HEK293 (cell line): ENCODE results near the gene ZNF280B.

Source experiments
- CTCF ChIA-PET: fragments of 350-600 bp; formaldehyde crosslinking; extraction: SDS; loops from one replicate; lab custom pipeline; 2021; ENCODE audit warnings: antibody characterized with exemption; lab: Yijun Ruan, JAX
- POLR2A ChIA-PET: fragments of 300-600 bp; formaldehyde crosslinking; extraction: SDS; loops from one replicate; lab custom pipeline; 2020; ENCODE audit warnings: antibody characterized with exemption, inconsistent platforms; lab: Yijun Ruan, JAX
- H3K27ac ChIP-seq: fragments of 200-500 bp; sonication (Bioruptor generic); 2 replicates; pipeline ENCODE4 v1.5.1; 2014; ENCODE audit warnings: low read depth, low read length, control low read depth, inconsistent platforms; ENCODE audit errors: extremely low read depth
- H3K36me3 ChIP-seq, 2 experiments: fragments of 200-500 bp in 1 of 2; sonication (Bioruptor generic) in 1 of 2; 1 replicate in 1 of 2; 2 replicates in 1 of 2; pipeline ENCODE4 v1.5.1; 2014 to 2017; ENCODE audit warnings: inconsistent platforms in 2 of 2, low read length in 2 of 2; ENCODE audit not compliant: control insufficient read depth in 2 of 2, insufficient read depth in 1 of 2
- H3K4me1 ChIP-seq: fragments of 200-500 bp; sonication (Bioruptor generic); 2 replicates; pipeline ENCODE4 v1.5.1; 2014; ENCODE audit warnings: mild to moderate bottlenecking, low read length, inconsistent platforms; ENCODE audit not compliant: control insufficient read depth, insufficient read depth
- H3K4me3 ChIP-seq: 2 replicates; pipeline ENCODE4 v1.5.1; 2011; ENCODE audit warnings: low read depth, mild to moderate bottlenecking, control low read depth, low read length, moderate library complexity
- H3K9me3 ChIP-seq: fragments of 200-500 bp; sonication (Bioruptor generic); 2 replicates; pipeline ENCODE4 v1.5.1; 2014; ENCODE audit warnings: low read depth, low read length, inconsistent platforms; ENCODE audit not compliant: control insufficient read depth, insufficient read depth
- FEZF1 ChIP-seq: fragments of 450-650 bp; formaldehyde crosslinking; IDR thresholded peaks from 2 replicates; pipeline ENCODE4 v1.5.1; 2016; ENCODE audit warnings: missing biosample characterization, missing genetic modification characterization
- GLI2 ChIP-seq: fragments of 450-650 bp; formaldehyde crosslinking; IDR thresholded peaks from 2 replicates; pipeline ENCODE4; 2017; ENCODE audit warnings: missing biosample characterization, missing genetic modification characterization, low read depth, borderline replicate concordance
- REST ChIP-seq: fragments of 450-650 bp; formaldehyde crosslinking; IDR thresholded peaks from 2 replicates; pipeline ENCODE4 v1.5.1; 2016; ENCODE audit warnings: missing biosample characterization, missing genetic modification characterization
- ZBTB44 ChIP-seq: fragments of 450-650 bp; IDR thresholded peaks from 2 replicates; pipeline ENCODE4 v1.5.1; 2018; ENCODE audit warnings: missing biosample characterization, mild to moderate bottlenecking, missing genetic modification characterization
- ZBTB48 ChIP-seq: fragments of 450-650 bp; formaldehyde crosslinking; IDR thresholded peaks from 2 replicates; pipeline ENCODE4 v1.5.1; 2016; ENCODE audit warnings: missing biosample characterization, missing genetic modification characterization
- ZFP41 ChIP-seq: fragments of 450-650 bp; formaldehyde crosslinking; IDR thresholded peaks from 2 replicates; pipeline ENCODE4 v1.5.1; 2016; ENCODE audit warnings: missing biosample characterization, missing genetic modification characterization, borderline replicate concordance
- ZNF140 ChIP-seq: fragments of 450-650 bp; formaldehyde crosslinking; IDR thresholded peaks from 2 replicates; pipeline ENCODE4 v1.5.1; 2016; ENCODE audit warnings: missing biosample characterization, missing genetic modification characterization
- ZNF16 ChIP-seq: fragments of 450-650 bp; formaldehyde crosslinking; IDR thresholded peaks from 2 replicates; pipeline ENCODE4 v1.5.1; 2016; ENCODE audit warnings: low read depth, missing biosample characterization, missing genetic modification characterization
- ZNF169 ChIP-seq: fragments of 450-650 bp; formaldehyde crosslinking; IDR thresholded peaks from 2 replicates; pipeline ENCODE4 v1.5.1; 2016; ENCODE audit warnings: missing biosample characterization, missing genetic modification characterization
- ZNF175 ChIP-seq: fragments of 450-650 bp; formaldehyde crosslinking; IDR thresholded peaks from 2 replicates; pipeline ENCODE4 v1.5.1; 2016; ENCODE audit warnings: missing biosample characterization, missing genetic modification characterization
- ZNF23 ChIP-seq: fragments of 450-650 bp; formaldehyde crosslinking; IDR thresholded peaks from 2 replicates; pipeline ENCODE4 v1.5.1; 2016; ENCODE audit warnings: missing biosample characterization, missing genetic modification characterization, borderline replicate concordance
- ZNF239 ChIP-seq: fragments of 450-650 bp; formaldehyde crosslinking; IDR thresholded peaks from 2 replicates; pipeline ENCODE4 v1.5.1; 2016; ENCODE audit warnings: missing biosample characterization, missing genetic modification characterization
- ZNF266 ChIP-seq: fragments of 450-650 bp; formaldehyde crosslinking; IDR thresholded peaks from 2 replicates; pipeline ENCODE4 v1.5.1; 2016; ENCODE audit warnings: missing biosample characterization, missing genetic modification characterization, low read depth
- ZNF555 ChIP-seq: fragments of 450-650 bp; formaldehyde crosslinking; conservative IDR thresholded peaks from 2 replicates; pipeline ENCODE4 v1.5.1; 2017; ENCODE audit warnings: missing biosample characterization, mild to moderate bottlenecking, missing genetic modification characterization, inconsistent platforms
- ZNF658 ChIP-seq: fragments of 450-650 bp; formaldehyde crosslinking; IDR thresholded peaks from 2 replicates; pipeline ENCODE4; 2016; ENCODE audit warnings: missing biosample characterization, missing genetic modification characterization
- ZNF664 ChIP-seq: fragments of 450-650 bp; formaldehyde crosslinking; IDR thresholded peaks from 2 replicates; pipeline ENCODE4 v1.5.1; 2016; ENCODE audit warnings: missing biosample characterization, missing genetic modification characterization
- ZNF704 ChIP-seq: fragments of 450-650 bp; formaldehyde crosslinking; IDR thresholded peaks from 2 replicates; pipeline ENCODE4 v1.5.1; 2016; ENCODE audit warnings: missing biosample characterization, missing genetic modification characterization
- ZNF768 ChIP-seq: fragments of 450-650 bp; formaldehyde crosslinking; IDR thresholded peaks from 2 replicates; pipeline ENCODE4 v1.5.1; 2018; ENCODE audit warnings: missing biosample characterization, mild to moderate bottlenecking, missing genetic modification characterization
- ZNF776 ChIP-seq: fragments of 450-650 bp; formaldehyde crosslinking; IDR thresholded peaks from 2 replicates; pipeline ENCODE4 v1.5.0; 2017; ENCODE audit warnings: missing biosample characterization, missing genetic modification characterization, borderline replicate concordance
- ZNF830 ChIP-seq: fragments of 450-650 bp; IDR thresholded peaks from 2 replicates; pipeline ENCODE4 v1.5.0; 2018; ENCODE audit warnings: missing biosample characterization, missing genetic modification characterization, low read depth, mild to moderate bottlenecking, moderate library complexity

Gene ZNF280B

GRCh38 chr22:22526125-22526912 lies 17.8 kb upstream of the ZNF280B start:
- no peak for TF ChIP-seq ZNF555 (tag by site-specific recombination)
- TF ChIP-seq ZNF16 = no peak
- TF ChIP-seq ZNF266 (tag by site-specific recombination) = no peak
- TF ChIP-seq ZNF169 (tag by site-specific recombination) = no peak
- no peak for TF ChIP-seq ZNF704 (tag by site-specific recombination)
- TF ChIP-seq ZNF140 (tag by site-specific recombination) = no peak
- TF ChIP-seq REST = no peak
- TF ChIP-seq ZNF776 (tag by site-specific recombination) = no peak
- no peak for TF ChIP-seq ZNF768 (tag by site-specific recombination)
- TF ChIP-seq GLI2 = no peak
- no peak for TF ChIP-seq ZFP41 (tag by site-specific recombination)
- TF ChIP-seq ZNF830 (tag by site-specific recombination) = no peak
- TF ChIP-seq ZNF23 = no peak
- no peak for TF ChIP-seq ZNF239 (tag by site-specific recombination)
- no peak for TF ChIP-seq FEZF1 (tag by site-specific recombination)
- no peak for TF ChIP-seq ZNF664 (tag by site-specific recombination)
- TF ChIP-seq ZNF175 (tag by site-specific recombination) = no peak
- no peak for TF ChIP-seq ZNF658 (tag by site-specific recombination)
- CTCF ChIA-PET = no interaction called here
- no peak overlapping the region for H3K4me3 ChIP-seq
- no peaks in the 10 kb centered on the region for H3K9me3 ChIP-seq
- POLR2A ChIA-PET = no interaction called here
- no peaks in the 10 kb centered on the region for H3K36me3 ChIP-seq
- no peak overlapping the region for H3K27ac ChIP-seq
- no peaks in the 10 kb centered on the region for H3K4me1 ChIP-seq

GRCh38 chr22:22523494-22523893 lies 15.0 kb upstream of the ZNF280B start:
- no peaks in the 10 kb centered on the region for H3K36me3 ChIP-seq
- TF ChIP-seq ZNF776 (tag by site-specific recombination) = no peak
- no peak for TF ChIP-seq ZBTB48
- TF ChIP-seq ZBTB44 (tag by site-specific recombination) = no peak
- TF ChIP-seq, all 188 proteins: peak for 0
- ChIA-PET POLR2A (no interaction called here), CTCF (interaction anchor here (1.9 kb wide), 1 partner anchor 15 kb away, joined by 4 read pairs; no protein-coding TSS in a partner anchor)
- Histone ChIP-seq H3K27ac (no peak overlapping the region), H3K9me3 (no peaks in the 10 kb centered on the region), H3K4me3 (no peak overlapping the region), H3K4me1 (no peaks in the 10 kb centered on the region)
